H1 (cell line): Measurements from ENCODE around the gene ADCY7. TPM values are rescaled to one million over a fixed set of nuclear protein-coding genes. Genes with fewer than 3 reads are reported as not detected.

Experiments used
- CTCF ChIA-PET: fragments of 300-600 bp; sonication (Branson Sonifier 250); formaldehyde crosslinking; loops from one replicate; lab custom pipeline; 2021; ENCODE audit not compliant: partially characterized antibody; lab: Charles Lee
- POLR2A ChIA-PET: fragments of 300-600 bp; sonication (Branson Sonifier 250); formaldehyde crosslinking; loops from one replicate; lab custom pipeline; 2021; ENCODE audit warnings: inconsistent platforms; ENCODE audit not compliant: partially characterized antibody; lab: Charles Lee
- DNase-seq, 2 experiments: peaks; one replicate each; pipeline versions ENCODE4 v3.0.0 to v3.0.0-alpha.2; 2010 to 2022; ENCODE audit warnings: low spot score in 2 of 2, low read depth in 1 of 2, mixed read lengths in 1 of 2
- FAIRE-seq: peaks from 2 replicates; lab custom pipeline; 2011; peaks lifted over from hg19 to GRCh38; lab: Jason Lieb, UNC
- H2AFZ ChIP-seq: 2 replicates; pipeline ENCODE4 v1.8.1; 2012; ENCODE audit warnings: low read length, inconsistent platforms
- H2AK5ac ChIP-seq: 2 replicates; pipeline ENCODE4 v1.6.1; 2013; ENCODE audit warnings: low read depth, low read length
- H2BK120ac ChIP-seq: replicated peaks from 2 replicates; pipeline ENCODE3; 2013; ENCODE audit warnings: low read depth, low read length, inconsistent platforms
- H2BK12ac ChIP-seq: 2 replicates; pipeline ENCODE4 v1.6.1; 2013; ENCODE audit warnings: low read depth, low read length
- H2BK15ac ChIP-seq: 2 replicates; pipeline ENCODE4 v1.6.1; 2013; ENCODE audit warnings: low read length
- H2BK20ac ChIP-seq: 2 replicates; pipeline ENCODE4 v1.6.1; 2013; ENCODE audit warnings: low read length
- H2BK5ac ChIP-seq: 2 replicates; pipeline ENCODE4 v1.6.1; 2013; ENCODE audit warnings: low read depth, low read length
- H3K14ac ChIP-seq: 2 replicates; pipeline ENCODE4 v1.6.1; 2013; ENCODE audit warnings: inconsistent platforms; ENCODE audit not compliant: insufficient read length
- H3K18ac ChIP-seq: 2 replicates; pipeline ENCODE4 v1.6.1; 2013; ENCODE audit warnings: low read length; ENCODE audit errors: extremely low read depth
- H3K23ac ChIP-seq: 2 replicates; pipeline ENCODE4 v1.6.1; 2013; ENCODE audit warnings: inconsistent platforms; ENCODE audit not compliant: insufficient read length
- H3K23me2 ChIP-seq: 2 replicates; pipeline ENCODE4 v1.6.1; 2013; ENCODE audit warnings: low read depth, low read length
- H3K27ac ChIP-seq: 2 replicates; pipeline ENCODE4 v1.6.1; 2011; ENCODE audit warnings: low read depth, low read length, inconsistent platforms
- H3K27me3 ChIP-seq, 4 experiments: replicated peaks in 1 of 4; 1 replicate in 1 of 4; 2 replicates in 3 of 4; pipeline versions ENCODE4 v1.6.1 to v1.8.1; 2011 to 2013; ENCODE audit warnings: low read length in 3 of 4, mild to moderate bottlenecking in 3 of 4, inconsistent platforms in 2 of 4, mixed read lengths in 2 of 4, moderate library complexity in 1 of 4; ENCODE audit not compliant: control insufficient read depth in 3 of 4, insufficient read depth in 3 of 4; ENCODE audit errors: extremely low read depth in 1 of 4
- H3K36me3 ChIP-seq, 4 experiments: 2 replicates each; pipeline versions ENCODE4 v1.6.1 to v1.8.1; 2011 to 2013; ENCODE audit warnings: mild to moderate bottlenecking in 4 of 4, low read length in 3 of 4, moderate library complexity in 2 of 4, control low read depth in 1 of 4, inconsistent platforms in 1 of 4; ENCODE audit not compliant: insufficient read depth in 4 of 4, control insufficient read depth in 2 of 4
- H3K4ac ChIP-seq: replicated peaks from 2 replicates; pipeline ENCODE3; 2013; ENCODE audit warnings: low read length, low read depth, mixed read lengths, inconsistent platforms; ENCODE audit not compliant: insufficient read length
- H3K4me1 ChIP-seq, 4 experiments: replicated peaks in 1 of 4; 1 replicate in 1 of 4; 2 replicates in 3 of 4; pipeline versions ENCODE4 v1.6.1 to v1.8.1; 2011 to 2013; ENCODE audit warnings: low read length in 3 of 4, inconsistent platforms in 2 of 4, mixed read lengths in 1 of 4; ENCODE audit not compliant: insufficient read depth in 4 of 4, control insufficient read depth in 3 of 4
- H3K4me2 ChIP-seq, 2 experiments: 2 replicates each; pipeline versions ENCODE4 v1.6.1 to v1.8.1; 2011 to 2013; ENCODE audit warnings: low read depth in 2 of 2, low read length in 2 of 2, control low read depth in 1 of 2, inconsistent platforms in 1 of 2, mild to moderate bottlenecking in 1 of 2; ENCODE audit not compliant: insufficient read depth in 1 of 2
- H3K4me3 ChIP-seq, 4 experiments: fragments of 200-600, 300-600 bp in 1 of 4; sonication (generic), shearing (Covaris generic), sonication (Bioruptor Twin) in 1 of 4; 2 replicates each; pipeline versions ENCODE4 v1.5.1 to v1.8.1; 2011 to 2016; ENCODE audit warnings: low read length in 4 of 4, low read depth in 3 of 4, control low read depth in 2 of 4, inconsistent platforms in 2 of 4, mild to moderate bottlenecking in 2 of 4, mixed read lengths in 1 of 4, moderate library complexity in 1 of 4; ENCODE audit not compliant: insufficient read depth in 2 of 4; ENCODE audit errors: extremely low read depth in 1 of 4
- H3K56ac ChIP-seq: replicated peaks from 2 replicates; pipeline ENCODE3; 2013; ENCODE audit warnings: low read depth, mild to moderate bottlenecking, mixed read lengths, low read length, inconsistent platforms; ENCODE audit not compliant: insufficient read length
- H3K79me1 ChIP-seq: 2 replicates; pipeline ENCODE4 v1.6.1; 2013; ENCODE audit warnings: low read depth, low read length, control low read depth
- H3K79me2 ChIP-seq, 2 experiments: 2 replicates each; pipeline versions ENCODE4 v1.6.1 to v1.8.1; 2012 to 2013; ENCODE audit warnings: low read length in 2 of 2, mild to moderate bottlenecking in 2 of 2, inconsistent platforms in 1 of 2; ENCODE audit not compliant: insufficient read depth in 2 of 2, control insufficient read depth in 1 of 2
- H3K9ac ChIP-seq, 4 experiments: replicated peaks in 1 of 4; 1 replicate in 1 of 4; 2 replicates in 3 of 4; pipeline versions ENCODE4 v1.6.1 to v1.8.1; 2011 to 2013; ENCODE audit warnings: low read depth in 3 of 4, low read length in 3 of 4, control low read depth in 2 of 4, mild to moderate bottlenecking in 2 of 4, moderate library complexity in 2 of 4, inconsistent platforms in 1 of 4; ENCODE audit errors: extremely low read depth in 1 of 4
- H3K9me3 ChIP-seq, 2 experiments: 2 replicates each; pipeline versions ENCODE4 v1.6.1 to v1.8.1; 2012 to 2013; ENCODE audit warnings: mild to moderate bottlenecking in 2 of 2, moderate library complexity in 2 of 2, control low read depth in 1 of 2, inconsistent platforms in 1 of 2, low read depth in 1 of 2, low read length in 1 of 2, mixed read lengths in 1 of 2; ENCODE audit not compliant: insufficient read depth in 2 of 2
- H4K20me1 ChIP-seq, 2 experiments: replicated peaks in 1 of 2; 2 replicates each; pipeline versions ENCODE3 to v1.8.1; 2011 to 2013; ENCODE audit warnings: inconsistent platforms in 2 of 2, low read length in 2 of 2, mild to moderate bottlenecking in 1 of 2; ENCODE audit not compliant: insufficient read depth in 2 of 2, control insufficient read depth in 1 of 2
- H4K5ac ChIP-seq: 2 replicates; pipeline ENCODE4 v1.6.1; 2013; ENCODE audit warnings: low read length, low read depth, mixed read lengths, inconsistent platforms; ENCODE audit not compliant: insufficient read length
- H4K8ac ChIP-seq: 2 replicates; pipeline ENCODE4 v1.8.0; 2013; ENCODE audit warnings: mild to moderate bottlenecking, moderate library complexity, low read length, inconsistent platforms; ENCODE audit not compliant: insufficient read depth; ENCODE audit errors: extremely low read depth
- H4K91ac ChIP-seq: replicated peaks from 2 replicates; pipeline ENCODE3; 2013; ENCODE audit warnings: low read length, mixed read lengths, inconsistent platforms; ENCODE audit not compliant: insufficient read length
- ASH2L ChIP-seq: fragments of 200-600, 300-600 bp; sonication (generic); IDR thresholded peaks from one replicate; pipeline ENCODE4 v1.7.1; 2017; ENCODE audit warnings: low read length
- BRCA1 ChIP-seq: IDR thresholded peaks from 2 replicates; pipeline ENCODE4 v1.6.1; 2012; ENCODE audit warnings: low read depth, low read length, improper control_type of control experiment
- CHD2 ChIP-seq: IDR thresholded peaks from 2 replicates; pipeline ENCODE4 v1.6.1; 2012; ENCODE audit warnings: low read length, improper control_type of control experiment
- CTCF ChIP-seq, 3 experiments: IDR thresholded peaks; 1 replicate in 2 of 3; 2 replicates in 1 of 3; pipeline versions ENCODE4 v1.5.1 to v1.6.1; 2011; ENCODE audit warnings: low read length in 3 of 3, mild to moderate bottlenecking in 3 of 3, inconsistent platforms in 2 of 3, low read depth in 1 of 3, moderate library complexity in 1 of 3; ENCODE audit not compliant: insufficient read depth in 1 of 3; ENCODE audit errors: control extremely low read depth in 1 of 3
- EP300 ChIP-seq, 2 experiments: IDR thresholded peaks; 1 replicate in 1 of 2; 2 replicates in 1 of 2; pipeline ENCODE4 v1.6.1; 2011 to 2012; ENCODE audit warnings: low read depth in 2 of 2, low read length in 2 of 2, mild to moderate bottlenecking in 2 of 2, borderline replicate concordance in 1 of 2, inconsistent platforms in 1 of 2, moderate library complexity in 1 of 2
- EZH2 ChIP-seq: fragments of 200-600 bp; sonication (generic); IDR thresholded peaks from 2 replicates; pipeline ENCODE4 v1.7.1; 2012; ENCODE audit warnings: low read depth, mild to moderate bottlenecking, moderate library complexity, low read length, inconsistent platforms; ENCODE audit not compliant: severe bottlenecking
- HDAC2 ChIP-seq, 2 experiments: fragments of 300-600 bp in 1 of 2; sonication (generic) in 1 of 2; IDR thresholded peaks; 2 replicates each; pipeline ENCODE4 v1.6.1; 2011 to 2012; ENCODE audit warnings: low read depth in 2 of 2, low read length in 2 of 2, mild to moderate bottlenecking in 2 of 2, moderate library complexity in 2 of 2, borderline replicate concordance in 1 of 2, inconsistent platforms in 1 of 2
- HDAC6 ChIP-seq: IDR thresholded peaks from one replicate; pipeline ENCODE4 v1.7.1; 2012; ENCODE audit warnings: low read depth, mild to moderate bottlenecking, inconsistent platforms, low read length, moderate library complexity
- NRF1 ChIP-seq: IDR thresholded peaks from 2 replicates; pipeline ENCODE4 v1.6.1; 2011; ENCODE audit warnings: mild to moderate bottlenecking, low read depth, low read length, improper control_type of control experiment
- SIRT6 ChIP-seq: IDR thresholded peaks from one replicate; pipeline ENCODE4 v1.7.1; 2012; ENCODE audit warnings: low read length, inconsistent platforms
- ZNF274 ChIP-seq: IDR thresholded peaks from 2 replicates; pipeline ENCODE4 v1.7.0; 2012; ENCODE audit warnings: low read length, borderline replicate concordance; ENCODE audit errors: extremely low read depth
- WGBS, 2 experiments: shearing (Covaris generic) in 1 of 2; methylation state at CpG; one replicate each; pipeline versions ENCODE4 v1.1.6 to v1.1.7; 2013 to 2015; ENCODE audit warnings: low lambda C conversion rate in 2 of 2, mixed read lengths in 2 of 2, inconsistent platforms in 1 of 2, low coverage in 1 of 2, missing lambda C conversion rate in 1 of 2; ENCODE audit not compliant: insufficient replicate concordance in 2 of 2, insufficient coverage in 1 of 2, insufficient read length in 1 of 2; ENCODE audit errors: extremely low coverage in 1 of 2, missing lambda C conversion rate in 1 of 2; 5-methylcytosine and 5-hydroxymethylcytosine counted together
- polyA plus RNA-seq, 7 experiments: library from polyadenylated mRNA; depleted of rRNA in 3 of 7; stranded (reverse) in 5 of 7; unstranded in 2 of 7; fragments of >200 nt in 5 of 7; fragments of 200-250 nt in 2 of 7; gene quantifications; 1 replicate in 5 of 7; 2 replicates in 1 of 7; 4 replicates in 1 of 7; pipeline versions ENCODE4 v1.2.1 to v1.2.3, GENCODE V29; 2011 to 2013; ENCODE audit warnings: missing spikeins in 2 of 7, mixed read lengths in 2 of 7
- total RNA-seq: library from RNA; stranded (reverse); fragmentation: NEBNext Ultra II Directional; extraction: Animal tissue kit (Norgen Biotek cat#: 25700); gene quantifications from 2 replicates; pipeline ENCODE4 v1.2.1, GENCODE V29; 2021

ADCY7 gene
- total and polyA plus RNA-seq, 2 of the 8 experiments (the other 6 are each of a cell fraction or from before 2014, with no cell fraction given): 2.4 to 5.1 TPM

- H2BK5ac ChIP-seq: no peak overlapping the region
- no CpG with 5 or more reads among the region's 1 CpG for WGBS, 2 experiments
- FAIRE-seq (no peak), DNase-seq (no peak)
- no peak overlapping the region for H3K27ac ChIP-seq
- H3K14ac ChIP-seq: no peak overlapping the region
- H3K4me3 ChIP-seq: no peak overlapping the region
- no peaks in the 10 kb centered on the region for H3K27me3 ChIP-seq
- H2BK20ac ChIP-seq: no peak overlapping the region
- no peak overlapping the region for H2AK5ac ChIP-seq
- H3K79me1 ChIP-seq: no peaks in the 10 kb centered on the region
- H3K56ac ChIP-seq: no peak overlapping the region
- no peaks in the 10 kb centered on the region for H3K4me1 ChIP-seq
- POLR2A ChIA-PET: no interaction called here
- no peak overlapping the region for H3K4me2 ChIP-seq
- no peaks in the 10 kb centered on the region for H3K9me3 ChIP-seq
- no peaks in the 10 kb centered on the region; the same call in 1 of the 2 replicates for H3K23me2 ChIP-seq
- no peak overlapping the region for H2AFZ ChIP-seq
- H3K23ac ChIP-seq: no peak overlapping the region
- H4K8ac ChIP-seq: no peak overlapping the region
- H3K4ac ChIP-seq: no peak overlapping the region
- no peak overlapping the region for H4K91ac ChIP-seq
- peaks cover 0 to 7% of the 10 kb centered on the region in 2 experiments; a peak in 1 of 4 replicates for H3K79me2 ChIP-seq
- peaks cover 4 to 49% (median 16%) of the 10 kb centered on the region in 4 experiments for H3K36me3 ChIP-seq
- CTCF ChIA-PET: interaction anchor here (1.0 kb wide), 2 partner anchors 10 to 125 kb away, joined by 4 to 5 read pairs; no protein-coding TSS in a partner anchor
- H4K20me1 ChIP-seq: peaks cover 1 to 3% of the 10 kb centered on the region in 2 experiments
- no peak overlapping the region for H2BK15ac ChIP-seq
- no peak overlapping the region for H2BK120ac ChIP-seq
- H3K18ac ChIP-seq: no peak overlapping the region
- no peak overlapping the region for H4K5ac ChIP-seq
- no peak overlapping the region for H2BK12ac ChIP-seq
- no peak overlapping the region for H3K9ac ChIP-seq
- no peak for TF ChIP-seq EZH2
- no peak for TF ChIP-seq ASH2L
- no peak for TF ChIP-seq EP300 (IDR thresholded peaks at IDR 0.05; ENCODE audit: borderline replicate concordance in 1 of 2, low read depth in 2 of 2, low read length in 2 of 2)
- no peak for TF ChIP-seq CTCF (IDR thresholded peaks at IDR 0.05; ENCODE audit: control extremely low read depth in 1 of 3, insufficient read depth in 1 of 3, low read depth in 1 of 3, low read length in 3 of 3)
- TF ChIP-seq NRF1: no peak
- no peak for TF ChIP-seq HDAC2 (IDR thresholded peaks at IDR 0.05; ENCODE audit: borderline replicate concordance in 1 of 2, low read depth in 2 of 2, low read length in 2 of 2)
- TF ChIP-seq SIRT6: no peak
- TF ChIP-seq ZNF274: no peak
- TF ChIP-seq HDAC6: no peak
- no peak for TF ChIP-seq CHD2
- TF ChIP-seq BRCA1: no peak
These were observed 70.5 kb downstream of the ADCY7 start for GRCh38 chr16:50336884-50337283.
